GM18867 (cell line): ENCODE data around the gene FCER1A.
"Not testable (repeated sequence)": the region's sequence is repeated elsewhere in the genome, so short reads cannot be mapped to it uniquely, and the experiment has no call there.

ENCODE experiments used
- ATAC-seq: cut with Tn5 transposase; IDR thresholded peaks from one replicate; pipeline ENCODE4 v1.9.1; 2021; ENCODE audit warnings: mild to moderate bottlenecking, moderate library complexity; ENCODE audit not compliant: unreplicated experiment

FCER1A gene

GRCh38 chr1:159342761-159343425 lies 40.8 kb downstream of the FCER1A start:
- ATAC-seq, result no peak

- not testable (repeated sequence) for ATAC-seq
Observed at GRCh38 chr1:159349374-159349773, 47.2 kb downstream of the FCER1A start.

DNA sequence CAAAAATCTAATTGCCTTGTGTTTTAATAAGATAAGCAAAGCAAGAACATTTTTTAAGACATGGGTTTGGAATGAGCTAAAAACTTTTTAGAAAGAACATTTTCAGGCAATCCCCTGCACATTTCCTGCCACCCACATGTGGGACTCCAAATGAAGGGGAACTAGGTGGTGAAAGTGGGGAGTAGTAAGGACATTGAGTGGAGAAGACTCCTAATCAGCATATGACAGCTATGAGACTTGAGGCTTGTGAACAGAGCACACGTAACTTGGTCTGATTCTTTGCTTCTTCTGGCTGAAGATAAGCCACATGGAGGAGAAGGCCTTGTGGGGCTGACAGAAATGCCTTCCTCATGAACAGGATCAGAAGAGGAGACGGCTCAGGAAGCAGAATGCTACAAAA lies 50.3 kb downstream of the FCER1A start:
- ATAC-seq, result no peak
